K562 (cell line): ENCODE results near the gene CACNA2D3.

ENCODE experiments used
- CTCF ChIP-seq, 3 experiments: IDR thresholded peaks in 2 of 3; conservative IDR thresholded peaks in 1 of 3; 2 replicates each; pipeline ENCODE4 v1.5.1; 2011 to 2012; ENCODE audit warnings: low read length in 3 of 3, mild to moderate bottlenecking in 3 of 3, control low read depth in 2 of 3, improper control_type of control experiment in 1 of 3, inconsistent platforms in 1 of 3, low read depth in 1 of 3, mixed read lengths in 1 of 3, moderate library complexity in 1 of 3; ENCODE audit not compliant: insufficient read depth in 2 of 3
- POLR2A ChIP-seq: fragments of 450-650 bp; conservative IDR thresholded peaks from 2 replicates; pipeline ENCODE4 v1.6.1; 2016
- RAD21 ChIP-seq, 2 experiments: fragments of 250-450 bp in 1 of 2; fragments of 450-650 bp in 1 of 2; sonication (Bioruptor Pico) in 1 of 2; formaldehyde crosslinking in 1 of 2; IDR thresholded peaks in 1 of 2; conservative IDR thresholded peaks in 1 of 2; 2 replicates each; pipeline versions ENCODE4 v1.4.0 to v1.8.0; 2020 to 2022; ENCODE audit warnings: mild to moderate bottlenecking in 2 of 2, moderate library complexity in 1 of 2
- SMAD3 ChIP-seq: fragments of 450-650 bp; formaldehyde crosslinking; conservative IDR thresholded peaks from 2 replicates; pipeline ENCODE4 v1.4.0; 2020; ENCODE audit warnings: mild to moderate bottlenecking
- ZNF121 ChIP-seq: sonication (generic); formaldehyde crosslinking; conservative IDR thresholded peaks from 2 replicates; pipeline ENCODE4 v1.8.0; 2022; ENCODE audit warnings: missing genetic modification reagents

GRCh38 chr3:54131890-54132289 is 9.5 kb downstream of the CACNA2D3 start:
- TF ChIP-seq CTCF (IDR thresholded peaks at IDR 0.05 in 2 of 3, conservative IDR thresholded peaks at IDR 0.05 in 1 of 3; ENCODE audit: insufficient read depth in 2 of 3, low read depth in 1 of 3, low read length in 3 of 3) (no peak), RAD21 (CRISPR knock-in tag; conservative IDR thresholded peaks at IDR 0.05 in 1 of 2, IDR thresholded peaks at IDR 0.05 in 1 of 2) (no peak), POLR2A (no peak), SMAD3 (CRISPR knock-in tag) (no peak), ZNF121 (CRISPR knock-in tag) (no peak)
